ENCODE data around the gene ADPRS.

- TF ChIP-seq EZH2 (IDR thresholded peaks at IDR 0.05; ENCODE audit: insufficient read depth, poor library complexity, severe bottlenecking) (no peak), EZH2phosphoT487 (IDR thresholded peaks at IDR 0.05; ENCODE audit: insufficient read depth, low read depth) (no peak)
Measured at GRCh38 chr1:36067871-36068270, 20.8 kb upstream of the ADPRS start.

Measured in GM23248 (cell line).